GM21528 (cell line): Measurements from ENCODE around the gene NECTIN2.
A peak's percentile ranks its signal among the peaks of the same experiment; 100 is the strongest.
"Not testable (repeated sequence)": the region's sequence is repeated elsewhere in the genome, so short reads cannot be mapped to it uniquely, and the experiment has no call there.

ENCODE experiments used
- ATAC-seq: cut with Tn5 transposase; IDR thresholded peaks from one replicate; pipeline ENCODE4 v1.9.1; 2021; ENCODE audit warnings: mild to moderate bottlenecking, moderate library complexity; ENCODE audit not compliant: unreplicated experiment, low FRiP score

NECTIN2 gene

DNA sequence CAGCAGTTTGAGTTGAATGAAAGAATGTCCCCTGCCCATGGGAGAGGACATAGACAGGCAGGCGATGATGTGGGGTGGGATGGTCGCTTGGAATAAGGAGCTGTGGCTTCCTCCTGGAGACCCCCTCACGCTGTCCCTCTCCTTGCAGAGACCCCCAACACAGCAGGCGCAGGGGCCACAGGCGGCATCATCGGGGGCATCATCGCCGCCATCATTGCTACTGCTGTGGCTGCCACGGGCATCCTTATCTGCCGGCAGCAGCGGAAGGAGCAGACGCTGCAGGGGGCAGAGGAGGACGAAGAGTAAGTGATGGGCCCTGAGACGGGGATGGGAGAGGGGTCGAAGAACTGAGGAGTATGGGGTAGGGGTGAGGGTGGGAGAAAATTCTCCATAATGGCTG lies 36.0 kb downstream of the NECTIN2 start:
- ATAC-seq = no peak

DNA sequence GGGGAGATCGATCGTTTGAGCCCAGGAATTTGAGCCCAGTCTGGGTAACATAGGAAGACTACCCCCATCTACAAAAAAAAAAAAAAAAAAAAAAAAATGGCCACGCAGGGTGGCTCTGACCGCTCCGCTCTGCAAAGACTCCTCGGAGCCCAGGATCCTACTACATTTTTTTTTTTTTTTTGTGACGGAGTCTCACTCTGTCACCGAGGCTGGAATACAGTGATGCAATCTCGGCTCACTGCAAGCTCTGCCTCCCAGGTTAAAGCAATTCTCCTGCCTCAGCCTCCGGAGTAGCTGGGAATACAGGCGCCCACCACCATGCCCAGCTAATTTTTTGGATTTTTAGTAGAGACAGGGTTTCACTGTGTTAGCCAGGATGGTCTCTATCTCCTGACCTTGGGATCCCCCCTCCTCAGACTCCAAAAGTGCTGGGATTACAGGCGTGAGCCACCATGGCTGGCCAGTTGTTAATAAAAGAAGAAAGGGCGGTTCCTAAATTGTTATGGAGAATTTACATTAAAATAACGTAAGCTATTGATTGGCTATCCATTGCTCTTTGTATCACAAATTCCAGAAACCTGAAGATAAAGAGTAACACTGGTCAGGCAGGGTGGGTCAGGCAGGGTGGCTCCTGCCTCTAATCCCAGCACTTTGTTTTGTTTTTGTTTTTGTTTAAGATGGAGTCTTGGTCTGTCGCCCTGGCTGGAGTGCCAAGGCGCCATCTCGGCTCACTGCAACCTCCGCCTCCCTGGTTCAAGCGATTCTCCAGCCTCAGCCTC lies 36.7 kb downstream of the NECTIN2 start:
- ATAC-seq = not testable (repeated sequence)

DNA sequence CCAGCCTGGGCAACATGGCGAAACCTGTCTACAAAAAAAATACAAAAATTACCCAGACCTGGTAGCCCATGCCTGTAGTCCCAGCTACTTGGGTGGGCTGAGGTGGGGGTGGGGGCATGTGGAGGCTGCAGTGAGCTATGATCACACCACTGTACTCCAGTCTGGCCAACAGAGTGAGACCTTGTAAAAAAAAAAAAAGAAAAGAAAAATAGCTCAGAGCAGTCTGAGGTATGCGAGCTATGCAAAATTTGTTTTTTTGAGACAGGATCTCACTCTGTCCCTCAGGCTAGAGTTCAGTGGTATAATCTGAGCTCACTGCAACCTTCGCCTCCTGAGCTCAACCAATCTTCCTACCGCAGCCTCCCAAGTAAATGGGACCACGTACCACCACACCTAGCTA lies 37.8 kb downstream of the NECTIN2 start:
- no peak for ATAC-seq

GRCh38 chr19:44884566-44884965 lies 38.5 kb downstream of the NECTIN2 start:
- ATAC-seq = no peak

DNA sequence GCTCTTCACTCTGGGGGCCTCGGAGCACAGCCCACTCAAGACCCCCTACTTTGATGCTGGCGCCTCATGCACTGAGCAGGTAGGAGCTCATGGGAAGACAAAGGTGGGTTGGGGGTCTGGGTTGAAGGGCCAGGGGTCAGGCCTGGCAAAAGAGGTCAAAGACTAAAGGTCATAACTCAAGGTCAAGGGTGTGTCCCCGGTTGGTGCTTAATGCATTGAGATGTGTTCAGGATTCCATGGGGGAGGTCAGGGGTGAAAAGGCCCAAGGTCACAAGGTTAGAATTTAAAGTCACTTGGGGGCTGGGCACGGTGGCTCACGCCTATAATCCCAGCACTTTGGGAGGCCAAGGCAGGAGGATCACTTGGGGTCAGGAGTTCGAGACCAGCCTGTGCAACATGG lies 40.0 kb downstream of the NECTIN2 start:
- no peak for ATAC-seq

- ATAC-seq = no peak
Measured at GRCh38 chr19:44887648-44888047, 41.6 kb downstream of the NECTIN2 start.

DNA sequence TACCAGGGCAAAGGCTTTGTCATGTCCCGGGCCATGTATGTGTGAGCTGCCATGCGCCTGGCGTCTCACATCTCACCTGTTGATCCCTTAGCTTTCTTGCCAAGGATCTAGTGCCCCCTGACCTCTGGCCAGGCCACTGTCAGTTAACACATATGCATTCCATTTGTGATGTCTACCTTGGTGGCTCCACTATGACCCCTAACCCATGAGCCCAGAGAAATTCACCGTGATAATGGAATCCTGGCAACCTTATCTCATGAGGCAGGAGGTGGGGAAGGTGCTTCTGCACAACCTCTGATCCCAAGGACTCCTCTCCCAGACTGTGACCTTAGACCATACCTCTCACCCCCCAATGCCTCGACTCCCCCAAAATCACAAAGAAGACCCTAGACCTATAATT lies 42.2 kb downstream of the NECTIN2 start:
- ATAC-seq = not testable (repeated sequence)

- ATAC-seq = no peak
Measured at GRCh38 chr19:44889830-44890365, 43.8 kb downstream of the NECTIN2 start.

- peak; percentile 82 for ATAC-seq
Measured at GRCh38 chr19:44890366-44891015, 44.4 kb downstream of the NECTIN2 start.

DNA sequence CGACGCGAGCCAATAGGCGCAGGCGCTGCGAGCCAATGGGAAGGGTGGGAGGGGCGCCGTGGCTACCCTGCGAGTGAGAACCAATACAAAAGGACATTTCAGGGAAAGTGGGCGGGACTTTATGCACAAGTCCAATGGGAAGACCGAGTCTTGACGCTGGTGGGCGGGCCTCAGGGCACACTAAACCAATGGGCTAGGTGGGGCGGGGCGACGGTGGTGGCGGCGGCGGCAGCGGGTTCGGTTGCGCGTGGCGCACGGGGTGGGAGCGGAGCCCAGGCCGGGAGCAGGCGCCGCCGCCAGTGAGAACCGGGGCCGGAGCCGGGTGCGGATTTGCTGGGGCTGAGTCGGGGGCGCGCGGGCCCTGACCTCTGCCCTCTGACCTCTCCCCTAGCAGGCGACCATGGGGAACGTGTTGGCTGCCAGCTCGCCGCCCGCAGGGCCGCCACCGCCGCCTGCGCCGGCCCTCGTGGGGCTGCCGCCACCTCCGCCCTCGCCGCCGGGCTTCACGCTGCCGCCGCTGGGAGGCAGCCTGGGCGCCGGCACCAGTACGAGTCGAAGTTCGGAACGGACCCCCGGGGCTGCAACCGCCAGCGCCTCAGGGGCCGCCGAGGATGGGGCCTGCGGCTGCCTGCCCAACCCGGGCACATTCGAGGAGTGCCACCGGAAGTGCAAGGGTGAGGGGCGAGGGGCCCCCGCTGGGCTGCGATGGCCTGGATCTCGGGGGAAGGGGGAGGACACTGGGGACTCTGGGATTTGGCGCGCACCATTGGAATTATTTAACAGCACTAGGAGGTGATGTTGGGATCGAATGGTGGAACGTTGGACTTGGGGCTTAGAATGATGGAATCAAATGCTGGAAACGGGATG lies 45.2 kb downstream of the NECTIN2 start, which contains the start of gene TOMM40:
TOMM40 (plus strand) TSS at position 239 of the 867 bp plus-strand sequence; CDS start at position 401, 162 bp downstream.
- no peak for ATAC-seq

- no peak for ATAC-seq
Measured at GRCh38 chr19:44892932-44893331, 46.8 kb downstream of the NECTIN2 start.

- no peak for ATAC-seq
Measured at GRCh38 chr19:44893332-44894051, 47.4 kb downstream of the NECTIN2 start.

- no peak for ATAC-seq
Measured at GRCh38 chr19:44894052-44894400, 47.9 kb downstream of the NECTIN2 start.

- ATAC-seq = no peak
Measured at GRCh38 chr19:44894946-44895345, 48.8 kb downstream of the NECTIN2 start.

GRCh38 chr19:44897835-44898234 lies 51.7 kb downstream of the NECTIN2 start:
- no peak for ATAC-seq

DNA sequence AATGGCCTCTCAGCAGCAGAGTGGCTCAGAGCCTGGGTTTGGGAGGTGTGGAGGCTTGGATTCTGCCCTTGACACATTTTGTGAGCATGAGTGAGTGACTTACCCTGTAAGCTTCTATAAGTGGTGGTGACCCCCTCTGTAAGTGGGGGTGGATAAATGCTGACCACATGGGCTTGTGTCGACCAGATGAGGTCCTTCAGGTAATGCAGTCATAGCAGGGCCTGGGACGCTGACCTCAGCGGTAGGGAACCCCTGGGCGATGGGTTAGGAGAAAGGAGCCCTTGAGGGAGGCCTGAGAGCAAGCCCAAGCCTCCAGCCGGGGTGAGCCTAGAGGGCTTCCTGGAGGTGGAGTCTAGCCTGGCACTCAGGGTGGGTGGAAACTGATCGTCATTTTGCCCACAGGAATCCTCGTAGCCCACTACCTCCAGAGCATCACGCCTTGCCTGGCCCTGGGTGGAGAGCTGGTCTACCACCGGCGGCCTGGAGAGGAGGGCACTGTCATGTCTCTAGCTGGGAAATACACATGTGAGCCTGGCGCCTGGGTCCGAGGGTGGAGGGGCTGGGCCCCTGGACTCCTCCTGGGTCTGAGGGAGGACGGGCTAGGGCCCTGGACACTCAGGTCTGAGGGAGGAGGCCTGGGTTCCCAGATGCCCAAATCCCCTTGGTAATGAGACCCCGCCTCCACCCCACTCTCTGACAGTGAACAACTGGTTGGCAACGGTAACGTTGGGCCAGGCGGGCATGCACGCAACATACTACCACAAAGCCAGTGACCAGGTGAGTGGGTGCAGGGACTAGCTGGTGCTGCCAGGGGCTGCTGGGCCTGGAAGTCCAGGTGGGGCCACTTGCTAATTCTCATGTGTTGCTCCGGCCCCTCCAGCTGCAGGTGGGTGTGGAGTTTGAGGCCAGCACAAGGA lies 54.5 kb downstream of the NECTIN2 start:
- ATAC-seq = no peak

- no peak for ATAC-seq
Measured at GRCh38 chr19:44903216-44903601, 57.1 kb downstream of the NECTIN2 start.

- ATAC-seq = no peak
Measured at GRCh38 chr19:44903602-44904425, 57.7 kb downstream of the NECTIN2 start.
